GM21723 (cell line): ENCODE results near the gene YLPM1.

Source experiments
- ATAC-seq: cut with Tn5 transposase; IDR thresholded peaks from one replicate; pipeline ENCODE4 v1.9.1; 2021; ENCODE audit warnings: mild to moderate bottlenecking, moderate library complexity; ENCODE audit not compliant: unreplicated experiment

YLPM1 gene

GRCh38 chr14:74867673-74868072 lies 104.6 kb downstream of the YLPM1 start:
- no peak for ATAC-seq

- ATAC-seq: no peak
Observed at GRCh38 chr14:74868739-74869138, 105.6 kb downstream of the YLPM1 start.

GRCh38 chr14:74871819-74872218 lies 108.7 kb downstream of the YLPM1 start:
- ATAC-seq: no peak

GRCh38 chr14:74875204-74875603 lies 112.1 kb downstream of the YLPM1 start:
- no peak for ATAC-seq

GRCh38 chr14:74875941-74876913 lies 113.1 kb downstream of the YLPM1 start, which contains the start of gene PROX2:
TSS of gene PROX2 (minus strand) at chr14:74876145. CDS start at chr14:74863834, 12,311 bp downstream.
- ATAC-seq: no peak

GRCh38 chr14:74879427-74880182 lies 116.5 kb downstream of the YLPM1 start:
- ATAC-seq: no peak

GRCh38 chr14:74881431-74882102 lies 118.5 kb downstream of the YLPM1 start, which contains the start of gene DLST:
TSS of gene DLST (plus strand) at chr14:74881916. CDS start at chr14:74881954, 38 bp downstream.
- peak; percentile 93 for ATAC-seq

- ATAC-seq: peak; percentile 46
Observed at GRCh38 chr14:74882103-74882920, 119.2 kb downstream of the YLPM1 start.
